Uterus (tissue), 2 donors: ENCODE data around the gene GPR108.

Experiments
- POLR2A ChIP-seq, 2 donors: fragments of 450-650 bp; IDR thresholded peaks; one replicate each; pipeline ENCODE4 v1.6.1; 2016; ENCODE audit warnings: antibody characterized with exemption in 2 of 2, mild to moderate bottlenecking in 1 of 2, moderate library complexity in 1 of 2
- TF ChIP-seq, protein P1 (sequence below), 4 experiments: fragments of 200-600 bp in 2 of 4; fragments of 450-650 bp in 2 of 4; sonication (generic) in 2 of 4; IDR thresholded peaks; one replicate each; pipeline ENCODE4 v1.5.1; 2016 to 2019; ENCODE audit warnings: antibody characterized with exemption in 4 of 4, mild to moderate bottlenecking in 2 of 4, moderate library complexity in 1 of 4

DNA sequence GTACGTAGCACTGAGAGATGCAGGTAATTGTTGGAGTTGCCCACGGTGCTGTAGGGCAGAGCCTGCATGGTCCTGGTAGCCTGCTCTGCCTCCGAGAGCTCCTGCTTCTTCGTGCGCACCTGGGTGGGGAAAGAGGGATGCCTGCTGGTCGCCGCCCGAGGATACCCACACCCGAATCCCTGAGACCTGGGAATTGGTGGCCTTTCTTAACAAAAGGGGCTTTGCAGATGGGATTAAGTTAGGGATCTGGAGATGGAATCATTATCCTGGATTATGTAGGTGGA is 26.4 kb downstream of the GPR108 start:
- TF ChIP-seq POLR2A (IDR thresholded peaks at IDR 0.05): no peak
- TF ChIP-seq, protein P1, sequence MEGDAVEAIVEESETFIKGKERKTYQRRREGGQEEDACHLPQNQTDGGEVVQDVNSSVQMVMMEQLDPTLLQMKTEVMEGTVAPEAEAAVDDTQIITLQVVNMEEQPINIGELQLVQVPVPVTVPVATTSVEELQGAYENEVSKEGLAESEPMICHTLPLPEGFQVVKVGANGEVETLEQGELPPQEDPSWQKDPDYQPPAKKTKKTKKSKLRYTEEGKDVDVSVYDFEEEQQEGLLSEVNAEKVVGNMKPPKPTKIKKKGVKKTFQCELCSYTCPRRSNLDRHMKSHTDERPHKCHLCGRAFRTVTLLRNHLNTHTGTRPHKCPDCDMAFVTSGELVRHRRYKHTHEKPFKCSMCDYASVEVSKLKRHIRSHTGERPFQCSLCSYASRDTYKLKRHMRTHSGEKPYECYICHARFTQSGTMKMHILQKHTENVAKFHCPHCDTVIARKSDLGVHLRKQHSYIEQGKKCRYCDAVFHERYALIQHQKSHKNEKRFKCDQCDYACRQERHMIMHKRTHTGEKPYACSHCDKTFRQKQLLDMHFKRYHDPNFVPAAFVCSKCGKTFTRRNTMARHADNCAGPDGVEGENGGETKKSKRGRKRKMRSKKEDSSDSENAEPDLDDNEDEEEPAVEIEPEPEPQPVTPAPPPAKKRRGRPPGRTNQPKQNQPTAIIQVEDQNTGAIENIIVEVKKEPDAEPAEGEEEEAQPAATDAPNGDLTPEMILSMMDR (IDR thresholded peaks at IDR 0.05): no peak
